ENCODE results near the gene BSN.

The BSN gene

GRCh38 chr3:49626101-49626581, 71.9 kb downstream of the BSN start:
- no peaks in the 10 kb centered on the region for H3K36me3 ChIP-seq (ENCODE audit: control insufficient read depth, insufficient read depth, low read length)
- no peaks in the 10 kb centered on the region for H3K9me3 ChIP-seq (ENCODE audit: control insufficient read depth, low read length)
- WGBS, 2 experiments, result 84 to 86% methylated on average over 8 of the region's 8 CpGs
- no peaks in the 10 kb centered on the region for H3K27me3 ChIP-seq (ENCODE audit: control insufficient read depth, insufficient read depth, low read length, poor library complexity, severe bottlenecking)
- H3K4me1 ChIP-seq (ENCODE audit: control insufficient read depth, insufficient read depth, low read length), result no peaks in the 10 kb centered on the region
- no peak overlapping the region for H3K27ac ChIP-seq (ENCODE audit: insufficient read depth, low read depth, low read length, poor library complexity, severe bottlenecking)
- no peak overlapping the region for H3K4me3 ChIP-seq (ENCODE audit: insufficient read depth, low read depth, low read length)

GRCh38 chr3:49626796-49627195, 72.5 kb downstream of the BSN start:
- H3K36me3 ChIP-seq (ENCODE audit: control insufficient read depth, insufficient read depth, low read length), result no peaks in the 10 kb centered on the region
- no peak overlapping the region for H3K27ac ChIP-seq (ENCODE audit: insufficient read depth, low read depth, low read length, poor library complexity, severe bottlenecking)
- no peaks in the 10 kb centered on the region for H3K9me3 ChIP-seq (ENCODE audit: control insufficient read depth, low read length)
- H3K4me1 ChIP-seq (ENCODE audit: control insufficient read depth, insufficient read depth, low read length), result no peaks in the 10 kb centered on the region
- WGBS, 2 experiments, result 93% methylated on average over 1 of the region's 1 CpG
- no peak overlapping the region for H3K4me3 ChIP-seq (ENCODE audit: insufficient read depth, low read depth, low read length)
- no peaks in the 10 kb centered on the region for H3K27me3 ChIP-seq (ENCODE audit: control insufficient read depth, insufficient read depth, low read length, poor library complexity, severe bottlenecking)

DNA sequence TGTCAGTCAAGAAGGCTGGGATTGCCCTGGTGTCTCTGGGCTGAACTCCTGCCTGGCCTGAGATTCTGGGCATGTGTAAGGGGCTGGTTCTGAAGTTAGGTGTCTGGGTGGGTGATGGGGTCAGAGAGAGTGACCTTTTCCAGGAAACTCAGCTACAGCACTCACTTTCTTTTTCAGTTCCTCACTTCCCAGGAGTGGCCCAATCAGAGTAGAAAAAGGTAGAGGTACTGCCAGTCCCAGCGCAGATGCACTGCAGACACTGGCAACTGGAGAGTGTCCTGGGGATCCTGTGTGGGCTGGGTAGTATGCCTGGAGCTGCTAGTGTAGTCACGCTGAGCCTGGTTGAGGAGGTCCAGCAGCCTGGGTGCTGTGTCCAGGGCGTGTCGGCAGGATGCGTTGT, 73.4 kb downstream of the BSN start:
- 94 to 95% methylated on average over 5 of the region's 5 CpGs for WGBS, 2 experiments
- Histone ChIP-seq H3K27ac (ENCODE audit: insufficient read depth, low read depth, low read length, poor library complexity, severe bottlenecking) (no peak overlapping the region), H3K4me1 (ENCODE audit: control insufficient read depth, insufficient read depth, low read length) (no peaks in the 10 kb centered on the region), H3K27me3 (ENCODE audit: control insufficient read depth, insufficient read depth, low read length, poor library complexity, severe bottlenecking) (no peaks in the 10 kb centered on the region), H3K4me3 (ENCODE audit: insufficient read depth, low read depth, low read length) (no peak overlapping the region), H3K9me3 (ENCODE audit: control insufficient read depth, low read length) (no peaks in the 10 kb centered on the region), H3K36me3 (ENCODE audit: control insufficient read depth, insufficient read depth, low read length) (no peaks in the 10 kb centered on the region)

DNA sequence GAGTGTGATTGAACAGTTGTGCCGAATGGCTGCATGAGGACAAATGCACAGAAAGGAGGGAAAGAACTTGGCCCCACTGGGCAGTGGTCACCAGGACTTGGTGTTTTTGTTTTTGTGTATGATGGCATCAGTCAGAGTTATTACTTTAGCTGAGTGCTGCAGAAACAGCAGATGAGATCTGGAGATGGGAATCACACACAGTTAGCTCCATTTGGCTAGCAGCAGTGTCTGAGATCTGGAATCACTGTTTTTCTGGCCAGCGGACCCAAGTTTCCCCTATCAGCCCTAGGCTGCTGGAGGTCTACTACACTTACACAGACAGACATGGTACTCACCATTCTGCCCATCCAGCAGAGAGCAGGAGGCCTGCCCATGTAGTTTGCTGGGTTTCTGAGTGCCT, 74.0 kb downstream of the BSN start:
- H3K36me3 ChIP-seq (ENCODE audit: control insufficient read depth, insufficient read depth, low read length), result no peaks in the 10 kb centered on the region
- no peaks in the 10 kb centered on the region for H3K4me1 ChIP-seq (ENCODE audit: control insufficient read depth, insufficient read depth, low read length)
- no peak overlapping the region for H3K27ac ChIP-seq (ENCODE audit: insufficient read depth, low read depth, low read length, poor library complexity, severe bottlenecking)
- 91 to 93% methylated on average over 2 of the region's 2 CpGs for WGBS, 2 experiments
- no peak overlapping the region for H3K4me3 ChIP-seq (ENCODE audit: insufficient read depth, low read depth, low read length)
- no peaks in the 10 kb centered on the region for H3K27me3 ChIP-seq (ENCODE audit: control insufficient read depth, insufficient read depth, low read length, poor library complexity, severe bottlenecking)
- H3K9me3 ChIP-seq (ENCODE audit: control insufficient read depth, low read length), result no peaks in the 10 kb centered on the region

DNA sequence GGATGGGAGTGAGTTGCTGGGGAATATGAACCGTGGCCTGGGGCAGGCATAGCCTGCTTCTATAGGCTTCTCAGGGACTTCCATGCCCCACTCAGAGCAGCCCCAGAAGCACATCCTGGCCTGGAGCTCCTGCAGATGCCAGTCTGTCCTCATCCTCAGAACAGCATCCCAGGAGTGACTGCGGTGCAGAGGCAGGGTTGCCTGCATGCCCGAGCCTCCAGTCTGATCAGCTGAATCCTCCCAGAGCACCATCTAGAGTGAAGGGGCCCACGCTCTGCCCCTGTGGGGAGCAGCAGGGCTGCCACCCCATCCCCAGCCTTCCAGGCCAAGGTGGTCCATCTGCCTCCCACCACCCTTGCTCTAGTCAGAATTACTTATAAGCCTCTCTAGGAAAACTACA, 75.2 kb downstream of the BSN start:
- Histone ChIP-seq H3K27ac (ENCODE audit: insufficient read depth, low read depth, low read length, poor library complexity, severe bottlenecking) (no peak overlapping the region), H3K9me3 (ENCODE audit: control insufficient read depth, low read length) (no peaks in the 10 kb centered on the region), H3K36me3 (ENCODE audit: control insufficient read depth, insufficient read depth, low read length) (no peaks in the 10 kb centered on the region), H3K4me1 (ENCODE audit: control insufficient read depth, insufficient read depth, low read length) (no peaks in the 10 kb centered on the region), H3K27me3 (ENCODE audit: control insufficient read depth, insufficient read depth, low read length, poor library complexity, severe bottlenecking) (no peaks in the 10 kb centered on the region), H3K4me3 (ENCODE audit: insufficient read depth, low read depth, low read length) (no peak overlapping the region)
- 90 to 96% methylated on average over 4 of the region's 4 CpGs for WGBS, 2 experiments

GRCh38 chr3:49629866-49630265, 75.6 kb downstream of the BSN start:
- Histone ChIP-seq H3K36me3 (ENCODE audit: control insufficient read depth, insufficient read depth, low read length) (no peaks in the 10 kb centered on the region), H3K9me3 (ENCODE audit: control insufficient read depth, low read length) (no peaks in the 10 kb centered on the region), H3K27me3 (ENCODE audit: control insufficient read depth, insufficient read depth, low read length, poor library complexity, severe bottlenecking) (no peaks in the 10 kb centered on the region), H3K4me1 (ENCODE audit: control insufficient read depth, insufficient read depth, low read length) (no peaks in the 10 kb centered on the region), H3K27ac (ENCODE audit: insufficient read depth, low read depth, low read length, poor library complexity, severe bottlenecking) (no peak overlapping the region), H3K4me3 (ENCODE audit: insufficient read depth, low read depth, low read length) (no peak overlapping the region)
- 91 to 93% methylated on average over 6 of the region's 6 CpGs for WGBS, 2 experiments

DNA sequence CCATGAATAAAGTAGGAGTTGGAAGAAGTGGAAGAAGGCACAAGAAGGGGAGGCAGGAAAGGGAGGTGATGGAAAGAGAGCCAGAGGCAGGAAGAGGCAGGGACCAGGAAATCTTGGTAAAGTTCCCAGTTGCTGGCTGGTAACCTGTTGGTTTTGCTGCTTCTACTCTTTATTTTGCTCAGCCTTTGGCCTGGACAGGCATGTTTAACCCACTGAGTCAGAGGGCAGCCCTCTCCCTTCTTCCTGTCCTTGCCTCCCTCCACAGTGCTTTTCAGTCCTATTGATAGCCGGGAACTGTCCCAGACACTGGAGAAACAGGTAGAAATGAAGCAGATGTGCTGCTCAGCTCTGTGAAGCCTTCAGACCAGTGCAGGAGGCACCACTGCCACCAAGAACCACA, 76.5 kb downstream of the BSN start:
- Histone ChIP-seq H3K4me1 (ENCODE audit: control insufficient read depth, insufficient read depth, low read length) (no peaks in the 10 kb centered on the region), H3K27me3 (ENCODE audit: control insufficient read depth, insufficient read depth, low read length, poor library complexity, severe bottlenecking) (no peaks in the 10 kb centered on the region), H3K27ac (ENCODE audit: insufficient read depth, low read depth, low read length, poor library complexity, severe bottlenecking) (no peak overlapping the region), H3K9me3 (ENCODE audit: control insufficient read depth, low read length) (no peaks in the 10 kb centered on the region), H3K36me3 (ENCODE audit: control insufficient read depth, insufficient read depth, low read length) (no peaks in the 10 kb centered on the region), H3K4me3 (ENCODE audit: insufficient read depth, low read depth, low read length) (no peak overlapping the region)
- WGBS, 2 experiments, result 93 to 97% methylated on average over 1 of the region's 1 CpG

GRCh38 chr3:49634736-49635135, 80.5 kb downstream of the BSN start:
- 89 to 90% methylated on average over 3 of the region's 3 CpGs for WGBS, 2 experiments
- Histone ChIP-seq H3K27ac (ENCODE audit: insufficient read depth, low read depth, low read length, poor library complexity, severe bottlenecking) (no peak overlapping the region), H3K9me3 (ENCODE audit: control insufficient read depth, low read length) (no peaks in the 10 kb centered on the region), H3K4me1 (ENCODE audit: control insufficient read depth, insufficient read depth, low read length) (no peaks in the 10 kb centered on the region), H3K27me3 (ENCODE audit: control insufficient read depth, insufficient read depth, low read length, poor library complexity, severe bottlenecking) (no peaks in the 10 kb centered on the region), H3K36me3 (ENCODE audit: control insufficient read depth, insufficient read depth, low read length) (no peaks in the 10 kb centered on the region), H3K4me3 (ENCODE audit: insufficient read depth, low read depth, low read length) (no peak overlapping the region)

GRCh38 chr3:49636883-49637609, 82.8 kb downstream of the BSN start:
- Histone ChIP-seq H3K36me3 (ENCODE audit: control insufficient read depth, insufficient read depth, low read length) (no peaks in the 10 kb centered on the region), H3K4me1 (ENCODE audit: control insufficient read depth, insufficient read depth, low read length) (no peaks in the 10 kb centered on the region), H3K27ac (ENCODE audit: insufficient read depth, low read depth, low read length, poor library complexity, severe bottlenecking) (no peak overlapping the region), H3K27me3 (ENCODE audit: control insufficient read depth, insufficient read depth, low read length, poor library complexity, severe bottlenecking) (no peaks in the 10 kb centered on the region), H3K9me3 (ENCODE audit: control insufficient read depth, low read length) (no peaks in the 10 kb centered on the region), H3K4me3 (ENCODE audit: insufficient read depth, low read depth, low read length) (no peak overlapping the region)
- WGBS, 2 experiments, result 75 to 77% methylated on average over 7 of the region's 7 CpGs

DNA sequence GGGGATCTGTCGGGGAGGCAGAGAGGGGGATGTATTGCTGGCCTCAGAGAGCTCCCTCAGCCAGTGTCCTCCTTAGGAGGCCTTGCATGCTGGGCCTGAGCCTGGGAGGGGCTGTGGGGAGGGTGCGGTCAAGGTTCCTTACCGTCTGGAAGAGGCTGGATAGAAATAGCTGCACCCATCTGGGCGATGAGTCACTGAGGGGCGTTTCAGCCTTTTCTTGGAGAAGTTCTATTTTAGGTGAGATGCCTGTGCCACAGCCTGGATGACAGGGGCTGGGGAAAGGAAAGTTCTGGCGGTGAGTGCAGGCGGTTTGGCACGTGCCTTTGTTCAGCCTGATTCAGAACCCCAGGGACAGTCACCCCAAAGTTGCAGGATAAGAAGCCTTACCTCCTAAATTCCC, 84.2 kb downstream of the BSN start:
- Histone ChIP-seq H3K27me3 (ENCODE audit: control insufficient read depth, insufficient read depth, low read length, poor library complexity, severe bottlenecking) (no peaks in the 10 kb centered on the region), H3K9me3 (ENCODE audit: control insufficient read depth, low read length) (no peaks in the 10 kb centered on the region), H3K36me3 (ENCODE audit: control insufficient read depth, insufficient read depth, low read length) (no peaks in the 10 kb centered on the region), H3K27ac (ENCODE audit: insufficient read depth, low read depth, low read length, poor library complexity, severe bottlenecking) (no peak overlapping the region), H3K4me3 (ENCODE audit: insufficient read depth, low read depth, low read length) (no peak overlapping the region), H3K4me1 (ENCODE audit: control insufficient read depth, insufficient read depth, low read length) (no peaks in the 10 kb centered on the region)
- WGBS, 2 experiments, result 75 to 80% methylated on average over 8 of the region's 8 CpGs

Measured in ectodermal cell (in vitro differentiated cells).